WTC11 (cell line): ENCODE measurements around the gene IFI44. TPM values are rescaled to one million over a fixed set of nuclear protein-coding genes. Genes with fewer than 3 reads are reported as not detected.

ENCODE experiments used
- ATAC-seq: fragments of 200-7000 bp; cut with Tn5 transposase; 2 replicates; pipeline ENCODE4 v1.10.0; 2021; ENCODE audit warnings: mild to moderate bottlenecking, moderate library complexity
- CTCF ChIA-PET: fragments of 300-600 bp; sonication (Branson Sonifier 250); formaldehyde crosslinking; loops from one replicate; lab custom pipeline; 2021; ENCODE audit warnings: antibody characterized with exemption; lab: Charles Lee
- POLR2A ChIA-PET: fragments of 350-600 bp; sonication (Branson Sonifier 250); formaldehyde crosslinking; loops from one replicate; lab custom pipeline; 2021; ENCODE audit warnings: antibody characterized with exemption; lab: Charles Lee
- DNase-seq: peaks from one replicate; pipeline ENCODE4 v3.0.0; 2021; ENCODE audit warnings: low spot score
- H3K27ac Mint-ChIP-seq: 2 replicates; pipeline ENCODE4 v1.8.0; 2021; ENCODE audit warnings: mixed read lengths
- H3K27me3 Mint-ChIP-seq: 2 replicates; pipeline ENCODE4 v1.8.0; 2021; ENCODE audit warnings: low read depth, mild to moderate bottlenecking, moderate library complexity, mixed read lengths
- H3K36me3 Mint-ChIP-seq: 2 replicates; pipeline ENCODE4 v1.8.0; 2021; ENCODE audit warnings: mixed read lengths
- H3K4me1 Mint-ChIP-seq: 2 replicates; pipeline ENCODE4 v1.8.0; 2022; ENCODE audit warnings: mixed read lengths
- H3K4me3 Mint-ChIP-seq: 2 replicates; pipeline ENCODE4 v1.8.0; 2021; ENCODE audit warnings: mild to moderate bottlenecking, moderate library complexity, mixed read lengths
- H3K9me3 Mint-ChIP-seq: 2 replicates; pipeline ENCODE4 v1.8.0; 2021; ENCODE audit warnings: mixed read lengths
- JAZF1 ChIP-seq: fragments of 250-450 bp; sonication (Bioruptor Pico); IDR thresholded peaks from 2 replicates; pipeline ENCODE4 v1.9.0; 2021; ENCODE audit warnings: moderate library complexity, mild to moderate bottlenecking, inconsistent platforms
- MXD4 ChIP-seq: fragments of 250-450 bp; sonication (Bioruptor Pico); IDR thresholded peaks from 2 replicates; pipeline ENCODE4 v1.8.0; 2021; ENCODE audit warnings: mild to moderate bottlenecking, moderate library complexity, borderline replicate concordance
- ZNF232 ChIP-seq: sonication (generic); formaldehyde crosslinking; IDR thresholded peaks from 2 replicates; pipeline ENCODE4 v1.8.0; 2022; ENCODE audit warnings: mild to moderate bottlenecking, missing genetic modification reagents
- total RNA-seq: library from RNA; stranded (reverse); gene quantifications from 3 replicates; pipeline ENCODE4 v1.2.3, GENCODE V29; 2021
- TF ChIP-seq, protein P1 (sequence below): fragments of 250-450 bp; sonication (Bioruptor Pico); conservative IDR thresholded peaks from 2 replicates; pipeline ENCODE4 v1.9.0; 2021; ENCODE audit warnings: mild to moderate bottlenecking

Gene IFI44
- total RNA-seq, 1 experiment from 2014 or later = 0.15 TPM

DNA sequence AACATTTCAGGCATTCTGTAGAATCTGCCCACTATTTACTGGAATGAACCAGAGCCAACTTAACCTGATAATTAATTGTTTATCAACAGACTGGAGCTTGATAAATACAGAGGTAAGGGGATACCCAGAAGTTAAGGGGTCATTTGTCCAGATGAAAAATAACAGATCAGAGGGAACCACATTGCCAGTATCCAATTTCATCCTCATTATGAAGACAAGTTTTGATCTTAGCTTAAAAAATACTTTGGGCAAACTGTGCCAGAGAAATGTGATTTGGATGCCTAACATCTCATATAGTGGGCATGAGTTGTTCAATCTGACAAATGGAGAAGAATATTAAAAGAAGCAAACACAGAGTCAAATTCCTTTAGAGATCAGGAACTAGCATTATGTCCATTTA, 63.7 kb downstream of the IFI44 start:
- Mint-ChIP-seq H3K27me3 (no peaks in the 10 kb centered on the region), H3K27ac (no peak overlapping the region), H3K4me1 (peaks cover 5% of the 10 kb centered on the region), H3K4me3 (no peak overlapping the region), H3K36me3 (no peaks in the 10 kb centered on the region), H3K9me3 (no peaks in the 10 kb centered on the region)
- CTCF ChIA-PET = no interaction called here
- POLR2A ChIA-PET = no interaction called here
- DNase-seq = no peak
- no peak for ATAC-seq
- TF ChIP-seq MXD4 (CRISPR knock-in tag) (no peak), JAZF1 (CRISPR knock-in tag) (no peak), ZNF232 (CRISPR knock-in tag) (no peak)
- TF ChIP-seq, protein P1, sequence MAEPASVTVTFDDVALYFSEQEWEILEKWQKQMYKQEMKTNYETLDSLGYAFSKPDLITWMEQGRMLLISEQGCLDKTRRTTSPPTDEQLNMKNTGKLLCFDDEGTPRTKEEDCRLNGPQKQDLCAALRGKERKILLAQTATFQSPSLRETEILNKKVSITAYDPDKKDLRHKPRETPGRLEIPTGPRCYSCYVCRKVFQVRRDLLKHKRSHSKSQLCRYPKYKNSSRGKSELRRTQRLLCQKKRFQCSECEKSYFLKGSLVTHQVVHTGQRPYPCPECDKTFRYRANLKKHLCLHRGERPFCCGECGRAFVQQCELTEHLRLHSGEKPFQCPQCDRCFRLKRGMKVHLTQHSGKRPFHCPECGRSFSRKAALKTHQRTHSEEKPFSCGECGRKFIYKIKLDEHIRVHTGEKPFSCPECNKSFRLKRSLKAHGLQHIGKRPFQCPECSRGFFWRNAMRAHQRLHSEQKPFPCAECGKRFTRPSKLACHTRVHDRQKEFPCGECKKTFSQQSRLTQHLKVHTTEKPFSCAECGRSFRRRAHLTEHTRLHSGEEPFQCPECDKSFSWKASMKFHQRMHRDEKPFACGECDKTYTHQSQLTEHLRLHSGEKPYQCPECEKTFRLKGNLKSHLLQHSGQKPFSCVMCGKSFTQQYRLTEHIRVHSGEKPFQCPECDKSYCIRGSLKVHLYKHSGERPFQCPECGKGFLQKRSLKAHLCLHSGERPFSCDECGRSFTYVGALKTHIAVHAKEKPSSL (CRISPR knock-in tag) = no peak

Other genes with a start within 250 kb of the IFI44 start
- gene PTGFR, start 158.9 kb upstream of the IFI44 start, total RNA-seq = 0.04 to 0.11 TPM in 2 of 3 replicates, not detected in the other
- 0.13 to 0.53 TPM (median 0.21 TPM) in 3 replicates for gene IFI44L, start 29.4 kb upstream of the IFI44 start, total RNA-seq